SK-N-SH (cell line): Measurements from ENCODE around the gene TARDBP. TPM values are rescaled to one million over a fixed set of nuclear protein-coding genes. Genes with fewer than 3 reads are reported as not detected.

ENCODE experiments used
- CTCF ChIA-PET: fragments of 300-600, 350-600 bp; formaldehyde crosslinking; extraction: SDS; loops from one replicate; lab custom pipeline; 2021; lab: Yijun Ruan, JAX
- POLR2A ChIA-PET: fragments of 350-600 bp; sonication (Branson Sonifier 250); formaldehyde crosslinking; extraction: SDS; loops from one replicate; lab custom pipeline; 2020; ENCODE audit warnings: antibody characterized with exemption, inconsistent platforms; lab: Yijun Ruan, JAX
- DNase-seq: peaks from one replicate; pipeline ENCODE4 v3.0.0; 2012
- H2AFZ ChIP-seq: fragments of 200-600 bp; sonication (generic); 2 replicates; pipeline ENCODE4 v1.8.1; 2016; ENCODE audit warnings: antibody characterized with exemption, mild to moderate bottlenecking, low read depth
- H3F3A ChIP-seq: fragments of 200-600 bp; sonication (generic); replicated peaks from 2 replicates; pipeline ENCODE3; 2016; ENCODE audit warnings: antibody characterized with exemption, mild to moderate bottlenecking; ENCODE audit not compliant: insufficient read depth
- H3K27ac ChIP-seq, 2 experiments: fragments of 200-500 bp in 1 of 2; fragments of 200-600 bp in 1 of 2; sonication (Bioruptor generic) in 1 of 2; sonication (generic), shearing (Covaris generic) in 1 of 2; 2 replicates each; pipeline versions ENCODE4 v1.5.1 to v1.6.1; 2014 to 2016; ENCODE audit warnings: low read depth in 2 of 2, inconsistent platforms in 1 of 2, low read length in 1 of 2, mild to moderate bottlenecking in 1 of 2, mixed read lengths in 1 of 2
- H3K27me3 ChIP-seq: fragments of 200-600 bp; sonication (generic), shearing (Covaris generic); 2 replicates; pipeline ENCODE4 v1.6.1; 2016; ENCODE audit warnings: mixed run types; ENCODE audit not compliant: insufficient read depth
- H3K36me3 ChIP-seq, 2 experiments: fragments of 200-500 bp in 1 of 2; fragments of 200-600 bp in 1 of 2; sonication (Bioruptor generic) in 1 of 2; sonication (generic) in 1 of 2; replicated peaks in 1 of 2; 2 replicates each; pipeline versions ENCODE3 to v1.5.1; 2014 to 2016; ENCODE audit warnings: low read length in 1 of 2, mild to moderate bottlenecking in 1 of 2; ENCODE audit not compliant: insufficient read depth in 2 of 2, control insufficient read depth in 1 of 2
- H3K4me1 ChIP-seq, 2 experiments: fragments of 200-500 bp in 1 of 2; fragments of 200-600 bp in 1 of 2; sonication (Bioruptor generic) in 1 of 2; sonication (generic), shearing (Covaris generic) in 1 of 2; 2 replicates each; pipeline versions ENCODE4 v1.5.1 to v1.6.1; 2014 to 2016; ENCODE audit warnings: low read depth in 1 of 2, low read length in 1 of 2, mixed run types in 1 of 2; ENCODE audit not compliant: insufficient read depth in 2 of 2, control insufficient read depth in 1 of 2
- H3K4me2 ChIP-seq: fragments of 200-600 bp; sonication (generic), shearing (Covaris generic); 2 replicates; pipeline ENCODE4 v1.6.1; 2017; ENCODE audit warnings: mixed run types
- H3K4me3 ChIP-seq, 2 experiments: fragments of 200-500 bp in 1 of 2; fragments of 200-600 bp in 1 of 2; sonication (Bioruptor generic) in 1 of 2; sonication (generic), shearing (Covaris generic) in 1 of 2; 2 replicates each; pipeline versions ENCODE4 v1.5.1 to v1.8.1; 2014 to 2016; ENCODE audit warnings: low read depth in 2 of 2, inconsistent platforms in 1 of 2, low read length in 1 of 2, mild to moderate bottlenecking in 1 of 2, mixed read lengths in 1 of 2, moderate library complexity in 1 of 2
- H3K79me2 ChIP-seq: fragments of 200-600 bp; sonication (generic); 2 replicates; pipeline ENCODE4 v1.8.1; 2017; ENCODE audit warnings: mild to moderate bottlenecking; ENCODE audit not compliant: insufficient read depth
- H3K9ac ChIP-seq: fragments of 200-600 bp; sonication (generic); 2 replicates; pipeline ENCODE4 v1.6.1; 2017; ENCODE audit warnings: mixed run types
- H3K9me2 ChIP-seq: fragments of 200-600 bp; sonication (generic); 2 replicates; pipeline ENCODE4 v1.6.1; 2017; ENCODE audit warnings: mixed run types
- H3K9me3 ChIP-seq: fragments of 200-600 bp; sonication (generic); 2 replicates; pipeline ENCODE4 v1.6.1; 2017; ENCODE audit warnings: mixed run types, mild to moderate bottlenecking, moderate library complexity
- H4K20me1 ChIP-seq: fragments of 200-600 bp; sonication (generic); 2 replicates; pipeline ENCODE4 v1.6.1; 2017; ENCODE audit warnings: mild to moderate bottlenecking, mixed run types; ENCODE audit not compliant: insufficient read depth
- CHD2 ChIP-seq: fragments of 150-350 bp; IDR thresholded peaks from 2 replicates; pipeline ENCODE4 v1.6.1; 2018; ENCODE audit warnings: low read length; ENCODE audit not compliant: partially characterized antibody
- ELF1 ChIP-seq: IDR thresholded peaks from 2 replicates; pipeline ENCODE4 v1.4.0; 2012
- EZH2phosphoT487 ChIP-seq: fragments of 200-600 bp; sonication (generic); IDR thresholded peaks from 2 replicates; pipeline ENCODE4 v1.6.1; 2017; ENCODE audit warnings: low read depth, mixed run types, mild to moderate bottlenecking, antibody characterized with exemption, moderate library complexity, borderline replicate concordance
- FOSL2 ChIP-seq: IDR thresholded peaks from 2 replicates; pipeline ENCODE4 v1.4.0; 2012; ENCODE audit warnings: low read depth, mild to moderate bottlenecking, moderate library complexity, borderline replicate concordance
- FOXJ3 ChIP-seq: sonication (generic); formaldehyde crosslinking; IDR thresholded peaks from 2 replicates; pipeline ENCODE4 v1.5.1; 2020; ENCODE audit warnings: mild to moderate bottlenecking, missing genetic modification reagents
- GABPA ChIP-seq: IDR thresholded peaks from 2 replicates; pipeline ENCODE4 v1.4.0; 2012; ENCODE audit warnings: low read depth, mild to moderate bottlenecking
- GATA2 ChIP-seq: sonication (generic); formaldehyde crosslinking; IDR thresholded peaks from 2 replicates; pipeline ENCODE4 v1.5.0; 2020; ENCODE audit warnings: mild to moderate bottlenecking, missing genetic modification reagents
- IRF3 ChIP-seq: fragments of 150-350 bp; IDR thresholded peaks from 2 replicates; pipeline ENCODE4 v1.6.1; 2016; ENCODE audit warnings: mild to moderate bottlenecking, low read depth, low read length
- MAX ChIP-seq: IDR thresholded peaks from 2 replicates; pipeline ENCODE4 v1.4.0; 2012; ENCODE audit warnings: low read depth
- NFIC ChIP-seq: IDR thresholded peaks from 2 replicates; pipeline ENCODE4 v1.4.0; 2012; ENCODE audit warnings: borderline replicate concordance
- RCOR1 ChIP-seq: fragments of 150-350 bp; IDR thresholded peaks from 2 replicates; pipeline ENCODE4 v1.6.1; 2017; ENCODE audit warnings: antibody characterized with exemption, low read length
- RXRA ChIP-seq: IDR thresholded peaks from 2 replicates; pipeline ENCODE4 v1.4.0; 2012; ENCODE audit warnings: low read depth, mild to moderate bottlenecking, borderline replicate concordance
- SIN3A ChIP-seq: IDR thresholded peaks from 2 replicates; pipeline ENCODE4 v1.6.1; 2012; ENCODE audit warnings: low read depth, mild to moderate bottlenecking, low read length, moderate library complexity, borderline replicate concordance
- SMC3 ChIP-seq: IDR thresholded peaks from 2 replicates; pipeline ENCODE4 v1.6.1; 2012; ENCODE audit warnings: low read depth, low read length, improper control_type of control experiment
- WGBS: methylation state at CpG from one replicate; pipeline ENCODE4 v1.1.6; 2017; ENCODE audit warnings: low lambda C conversion rate; 5-methylcytosine and 5-hydroxymethylcytosine counted together
- polyA plus RNA-seq, 3 experiments: library from polyadenylated mRNA; depleted of rRNA; stranded (reverse); fragments of >200 nt; gene quantifications; 2 replicates each; pipeline ENCODE4 v1.2.3, GENCODE V29; 2012
- TF ChIP-seq, protein P1 (sequence below): IDR thresholded peaks from 2 replicates; pipeline ENCODE4; 2012
- TF ChIP-seq, protein P2 (sequence below): fragments of 150-350 bp; IDR thresholded peaks from 2 replicates; pipeline ENCODE4 v1.6.1; 2017; ENCODE audit warnings: antibody characterized with exemption, low read length, low read depth, borderline replicate concordance

TARDBP gene
- polyA plus RNA-seq, 1 of the 3 experiments (the other 2 are of a cell fraction), result 207 TPM

- H3K9me3 ChIP-seq, result no peaks in the 10 kb centered on the region
- POLR2A ChIA-PET, result interaction anchor here (0.7 kb wide), 1 partner anchor 9 kb away, joined by 6 read pairs; no protein-coding TSS in a partner anchor
- no peak overlapping the region for H3K4me2 ChIP-seq
- no peaks in the 10 kb centered on the region for H3K79me2 ChIP-seq
- H3K4me3 ChIP-seq, result no peak overlapping the region
- WGBS, result 77% methylated on average over 10 of the region's 10 CpGs
- H3K36me3 ChIP-seq, result no peaks in the 10 kb centered on the region
- H3K27me3 ChIP-seq, result 0 out of 2 replicates have a peak, but pooled peaks cover 14% of the 10 kb centered on the region
- H3K9me2 ChIP-seq, result no peaks in the 10 kb centered on the region
- H3K9ac ChIP-seq, result no peak overlapping the region
- no peak for DNase-seq
- H3K27ac ChIP-seq, result no peak overlapping the region
- peaks cover 0 to 10% of the 10 kb centered on the region in 2 experiments; a peak in 1 of 4 replicates for H3K4me1 ChIP-seq
- no peaks in the 10 kb centered on the region for H4K20me1 ChIP-seq
- CTCF ChIA-PET, result interaction anchor here (1.2 kb wide), 2 partner anchors 20 to 457 kb away, joined by 3 to 4 read pairs; no protein-coding TSS in a partner anchor
- H2AFZ ChIP-seq, result no peak overlapping the region
- no peaks in the 10 kb centered on the region for H3F3A ChIP-seq
- TF ChIP-seq RXRA, result no peak
Observed at GRCh38 chr1:10965546-10966226, 46.8 kb upstream of the TARDBP start.

GRCh38 chr1:10967090-10967489 lies 45.4 kb upstream of the TARDBP start:
- WGBS, result 78% methylated on average over 3 of the region's 3 CpGs
- H3K27ac ChIP-seq, result no peak overlapping the region
- ChIA-PET POLR2A (interaction anchor here (0.6 kb wide), 1 partner anchor 88 kb away, joined by 4 read pairs; no protein-coding TSS in a partner anchor), CTCF (interaction anchor here (0.6 kb wide), 1 partner anchor 14 kb away, joined by 3 read pairs; no protein-coding TSS in a partner anchor)
- peaks cover 0 to 4% of the 10 kb centered on the region in 2 experiments; a peak in 1 of 4 replicates for H3K4me1 ChIP-seq
- no peaks in the 10 kb centered on the region for H3K79me2 ChIP-seq
- no peak for DNase-seq
- H4K20me1 ChIP-seq, result no peaks in the 10 kb centered on the region
- H2AFZ ChIP-seq, result no peak overlapping the region
- no peak overlapping the region for H3K4me3 ChIP-seq
- H3K27me3 ChIP-seq, result peaks cover 16% of the 10 kb centered on the region; the same call in 1 of the 2 replicates
- H3K36me3 ChIP-seq, result no peaks in the 10 kb centered on the region
- no peak overlapping the region for H3K9ac ChIP-seq
- H3F3A ChIP-seq, result no peaks in the 10 kb centered on the region
- no peak overlapping the region for H3K4me2 ChIP-seq
- TF ChIP-seq EZH2phosphoT487 (no peak), ELF1 (no peak), FOXJ3 (CRISPR knock-in tag) (no peak), GABPA (no peak), SIN3A (no peak), CHD2 (no peak), FOSL2 (no peak), NFIC (no peak), RCOR1 (no peak), MAX (no peak), GATA2 (CRISPR knock-in tag) (no peak), SMC3 (no peak), IRF3 (no peak)
- TF ChIP-seq, protein P1, sequence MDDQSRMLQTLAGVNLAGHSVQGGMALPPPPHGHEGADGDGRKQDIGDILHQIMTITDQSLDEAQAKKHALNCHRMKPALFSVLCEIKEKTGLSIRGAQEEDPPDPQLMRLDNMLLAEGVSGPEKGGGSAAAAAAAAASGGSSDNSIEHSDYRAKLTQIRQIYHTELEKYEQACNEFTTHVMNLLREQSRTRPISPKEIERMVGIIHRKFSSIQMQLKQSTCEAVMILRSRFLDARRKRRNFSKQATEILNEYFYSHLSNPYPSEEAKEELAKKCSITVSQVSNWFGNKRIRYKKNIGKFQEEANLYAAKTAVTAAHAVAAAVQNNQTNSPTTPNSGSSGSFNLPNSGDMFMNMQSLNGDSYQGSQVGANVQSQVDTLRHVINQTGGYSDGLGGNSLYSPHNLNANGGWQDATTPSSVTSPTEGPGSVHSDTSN, result no peak
- TF ChIP-seq, protein P2, sequence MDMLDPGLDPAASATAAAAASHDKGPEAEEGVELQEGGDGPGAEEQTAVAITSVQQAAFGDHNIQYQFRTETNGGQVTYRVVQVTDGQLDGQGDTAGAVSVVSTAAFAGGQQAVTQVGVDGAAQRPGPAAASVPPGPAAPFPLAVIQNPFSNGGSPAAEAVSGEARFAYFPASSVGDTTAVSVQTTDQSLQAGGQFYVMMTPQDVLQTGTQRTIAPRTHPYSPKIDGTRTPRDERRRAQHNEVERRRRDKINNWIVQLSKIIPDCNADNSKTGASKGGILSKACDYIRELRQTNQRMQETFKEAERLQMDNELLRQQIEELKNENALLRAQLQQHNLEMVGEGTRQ, result no peak
- no peaks in the 10 kb centered on the region for H3K9me2 ChIP-seq
- H3K9me3 ChIP-seq, result no peaks in the 10 kb centered on the region
